MM.1S (cell line): ENCODE data around the gene SLC44A5.

Experiments
- EZH2 ChIP-seq: fragments of 300-600 bp; sonication (generic); optimal IDR thresholded peaks from 2 replicates; pipeline ENCODE3; 2017; ENCODE audit warnings: low read depth, mild to moderate bottlenecking, antibody characterized with exemption, low read length, mixed read lengths
- EZH2phosphoT487 ChIP-seq: fragments of 300-600 bp; sonication (generic); IDR thresholded peaks from 2 replicates; pipeline ENCODE4 v1.6.1; 2018; ENCODE audit warnings: antibody characterized with exemption, low read length
- TF ChIP-seq, protein P1 (sequence below): fragments of 300-600 bp; sonication (generic); IDR thresholded peaks from 2 replicates; pipeline ENCODE4 v1.5.1; 2016; ENCODE audit warnings: antibody characterized with exemption, low read length, mixed read lengths

DNA sequence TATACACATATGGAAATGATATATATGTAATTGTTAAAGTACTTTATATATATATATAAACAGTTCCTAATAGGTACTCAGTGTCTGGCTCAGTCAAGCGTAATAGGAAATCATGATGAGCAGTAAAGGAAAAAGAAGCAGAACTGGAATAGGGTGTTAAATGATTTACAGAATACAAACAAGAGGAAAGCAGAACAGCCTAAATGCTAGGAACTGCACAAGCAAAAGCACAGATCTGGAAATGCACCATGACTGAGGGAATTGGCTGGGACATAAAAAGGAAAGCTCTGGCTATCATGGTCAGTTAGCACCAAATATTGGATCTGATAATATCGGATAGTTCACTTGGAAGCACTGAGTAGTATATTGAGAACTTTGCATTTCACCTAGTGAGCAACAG lies 51.8 kb downstream of the SLC44A5 start:
- no peak for TF ChIP-seq EZH2phosphoT487
- TF ChIP-seq, protein P1, sequence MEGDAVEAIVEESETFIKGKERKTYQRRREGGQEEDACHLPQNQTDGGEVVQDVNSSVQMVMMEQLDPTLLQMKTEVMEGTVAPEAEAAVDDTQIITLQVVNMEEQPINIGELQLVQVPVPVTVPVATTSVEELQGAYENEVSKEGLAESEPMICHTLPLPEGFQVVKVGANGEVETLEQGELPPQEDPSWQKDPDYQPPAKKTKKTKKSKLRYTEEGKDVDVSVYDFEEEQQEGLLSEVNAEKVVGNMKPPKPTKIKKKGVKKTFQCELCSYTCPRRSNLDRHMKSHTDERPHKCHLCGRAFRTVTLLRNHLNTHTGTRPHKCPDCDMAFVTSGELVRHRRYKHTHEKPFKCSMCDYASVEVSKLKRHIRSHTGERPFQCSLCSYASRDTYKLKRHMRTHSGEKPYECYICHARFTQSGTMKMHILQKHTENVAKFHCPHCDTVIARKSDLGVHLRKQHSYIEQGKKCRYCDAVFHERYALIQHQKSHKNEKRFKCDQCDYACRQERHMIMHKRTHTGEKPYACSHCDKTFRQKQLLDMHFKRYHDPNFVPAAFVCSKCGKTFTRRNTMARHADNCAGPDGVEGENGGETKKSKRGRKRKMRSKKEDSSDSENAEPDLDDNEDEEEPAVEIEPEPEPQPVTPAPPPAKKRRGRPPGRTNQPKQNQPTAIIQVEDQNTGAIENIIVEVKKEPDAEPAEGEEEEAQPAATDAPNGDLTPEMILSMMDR = no peak
- no peak for TF ChIP-seq EZH2
